ENCODE results near the gene UFD1.

Gene UFD1

DNA sequence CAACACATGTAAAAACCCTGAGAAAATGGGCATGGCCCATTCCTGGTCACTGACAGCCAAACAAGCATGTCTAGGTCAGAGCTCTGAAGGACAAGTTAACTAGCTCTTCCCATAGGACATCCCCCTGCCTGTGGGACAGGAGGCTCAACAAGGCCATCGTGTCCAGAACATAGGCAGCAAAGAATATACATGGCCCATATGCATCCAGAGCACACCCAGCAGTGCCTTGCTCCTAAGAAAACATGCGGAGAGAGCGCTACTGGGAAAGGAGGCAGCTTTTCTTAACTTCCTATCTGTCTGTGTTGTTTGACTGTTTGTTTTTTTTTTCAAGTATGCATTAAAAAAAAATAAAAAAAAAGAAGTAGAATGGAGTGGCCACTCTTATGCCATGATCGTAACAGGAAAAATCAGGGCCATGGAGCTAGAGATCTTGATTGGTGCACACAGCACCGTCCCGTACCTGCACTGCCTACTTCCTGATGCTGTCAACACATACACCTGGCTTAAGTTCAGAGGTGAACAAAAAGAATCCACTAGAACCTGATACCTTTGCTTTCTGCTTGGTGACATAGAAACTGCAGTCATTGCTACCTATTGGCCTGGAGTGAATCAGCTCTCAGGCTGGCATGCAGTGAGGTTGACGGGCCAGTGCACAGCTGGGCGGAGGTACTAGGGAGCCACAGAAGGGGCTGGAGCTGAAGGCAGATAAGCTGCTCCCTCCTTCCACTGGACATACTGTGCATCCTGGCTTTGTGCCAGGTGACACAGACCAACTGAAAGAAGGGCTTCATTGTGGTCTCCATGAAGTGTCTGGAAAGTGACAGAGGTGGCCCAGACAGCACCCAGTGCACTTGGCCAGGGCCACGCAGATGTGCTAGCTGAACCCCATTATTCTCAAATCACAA, 11.9 kb downstream of the UFD1 start:
- DNase-seq, result no peak

DNA sequence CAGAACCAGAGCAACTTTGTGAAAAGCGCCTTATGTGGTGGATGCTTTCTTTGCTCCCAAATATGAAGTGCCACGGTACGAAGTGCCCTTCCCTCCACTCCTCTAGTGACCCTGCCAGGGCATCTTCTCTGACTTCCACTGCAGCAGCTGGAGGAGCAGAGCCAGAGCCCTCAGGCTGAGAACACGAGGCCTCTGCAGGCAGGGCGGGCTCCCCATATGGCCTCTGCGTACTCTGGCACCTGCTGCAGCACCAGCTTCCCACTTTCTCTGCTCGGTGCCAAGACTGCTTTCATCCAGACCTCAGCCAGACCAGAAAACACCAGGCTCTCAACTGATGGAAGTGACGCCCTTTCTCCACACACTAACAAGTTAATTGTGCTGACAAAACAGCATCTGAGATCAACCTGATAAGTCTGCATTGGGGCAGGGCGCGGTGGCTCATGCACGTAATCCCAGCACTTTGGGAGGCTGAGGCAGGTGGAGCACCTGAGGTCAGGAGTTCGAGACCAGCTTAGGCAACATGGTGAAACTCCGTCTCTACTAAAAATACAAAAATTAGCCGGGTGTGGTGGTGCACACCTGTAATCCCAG, 12.8 kb downstream of the UFD1 start:
- no peak for DNase-seq

DNA sequence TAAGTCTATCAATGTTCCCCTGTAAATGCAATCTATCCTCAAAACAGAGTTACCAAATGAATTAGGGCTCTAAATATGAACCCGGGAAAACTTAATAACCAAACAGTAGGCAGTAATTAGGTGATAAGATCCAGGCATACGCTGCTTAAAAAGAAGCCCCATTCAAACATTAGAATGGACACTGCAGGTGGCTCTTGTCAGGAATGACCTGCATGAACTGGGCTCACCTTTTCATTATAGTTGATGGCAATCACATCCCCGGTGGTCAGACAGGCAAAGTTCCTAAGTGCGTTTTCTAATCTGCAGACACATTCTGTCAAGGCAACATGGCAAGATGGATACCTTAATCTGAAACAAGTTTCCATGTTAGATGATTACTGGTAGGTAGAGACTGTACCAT, 14.0 kb downstream of the UFD1 start:
- no peak for DNase-seq

DNA sequence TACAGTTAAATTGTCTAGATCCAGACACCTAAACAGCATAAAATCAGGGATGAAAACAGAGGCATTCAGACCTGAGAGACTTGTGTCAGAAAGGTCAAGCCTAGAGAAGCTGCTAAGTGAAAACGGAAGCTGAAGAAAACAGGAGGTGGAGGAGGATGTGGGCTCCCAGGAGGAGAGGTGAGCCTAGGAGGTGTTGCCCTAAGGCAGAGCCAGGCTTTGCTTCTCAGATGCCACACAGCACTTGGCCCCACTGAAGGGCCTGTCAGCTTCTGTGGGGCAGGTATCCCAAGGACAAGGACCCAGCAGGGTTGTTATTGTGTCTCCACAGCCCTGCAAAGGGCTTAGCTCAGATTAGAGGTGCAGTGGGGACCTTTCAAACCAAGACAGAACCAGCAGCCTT, 14.4 kb downstream of the UFD1 start:
- DNase-seq, result no peak

DNA sequence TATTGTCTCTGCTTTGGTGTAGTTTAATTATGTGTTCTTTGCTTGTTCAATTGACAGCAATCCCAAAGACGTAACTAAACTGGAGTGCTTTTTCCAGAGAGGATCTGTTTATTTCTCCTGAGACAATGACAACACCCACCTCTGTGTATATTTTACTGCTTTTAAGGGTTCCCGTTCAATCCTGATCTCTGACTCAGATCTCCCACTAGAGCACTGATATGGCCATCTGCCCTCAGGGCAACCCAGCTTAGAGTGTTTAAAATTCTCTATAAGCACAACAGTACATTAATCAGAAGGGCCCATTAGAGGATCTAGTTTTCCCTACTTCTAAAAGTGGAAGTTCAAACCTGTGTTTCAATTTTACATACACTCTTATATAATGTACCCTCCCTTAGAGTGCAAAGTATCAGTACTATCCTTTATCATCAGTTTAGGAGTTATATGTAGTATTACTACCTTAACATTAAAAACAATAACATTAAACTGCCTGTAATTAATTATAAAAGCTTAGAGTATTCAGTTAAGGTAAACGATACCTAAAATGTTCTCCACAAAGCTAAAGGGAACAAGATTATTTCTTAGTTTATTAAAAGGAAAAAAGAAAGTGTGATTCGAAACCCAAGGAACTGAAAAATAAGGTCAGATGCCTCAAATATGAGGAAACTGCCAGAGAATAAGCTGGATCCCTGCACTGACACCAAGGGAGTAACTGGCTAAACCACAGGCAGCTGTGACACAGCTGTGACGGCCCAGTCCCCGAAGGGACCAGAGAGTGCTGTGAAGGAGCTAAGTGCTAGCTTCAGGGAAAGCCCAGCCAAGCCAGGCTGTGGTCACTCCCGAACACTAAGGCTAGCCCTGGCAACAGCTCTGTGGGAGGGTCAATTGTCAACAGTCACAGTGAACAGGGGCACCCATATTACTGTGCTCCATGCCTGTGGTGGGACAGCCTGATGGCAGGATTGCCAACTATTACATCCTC, 15.2 kb downstream of the UFD1 start:
- peak; percentile 20 for DNase-seq

DNA sequence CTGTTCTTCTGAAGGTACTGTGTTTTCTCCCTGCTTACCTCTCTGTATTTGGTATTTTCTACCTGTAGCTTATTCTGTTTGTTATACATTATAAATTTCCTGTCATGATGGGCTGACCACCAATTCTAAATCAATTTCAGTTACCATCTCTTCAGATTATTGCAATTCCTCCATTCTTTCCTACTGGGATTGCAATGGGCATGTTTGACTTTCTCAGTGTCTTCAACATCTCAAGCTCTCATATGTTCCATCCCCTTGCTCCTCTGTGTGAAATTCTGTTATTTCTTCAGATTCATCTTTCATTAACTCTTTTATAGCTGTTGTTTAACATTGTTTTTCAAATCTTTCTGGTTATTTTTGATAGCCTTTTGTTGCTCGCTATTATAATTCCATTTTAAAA, 16.0 kb downstream of the UFD1 start:
- no peak for DNase-seq

DNA sequence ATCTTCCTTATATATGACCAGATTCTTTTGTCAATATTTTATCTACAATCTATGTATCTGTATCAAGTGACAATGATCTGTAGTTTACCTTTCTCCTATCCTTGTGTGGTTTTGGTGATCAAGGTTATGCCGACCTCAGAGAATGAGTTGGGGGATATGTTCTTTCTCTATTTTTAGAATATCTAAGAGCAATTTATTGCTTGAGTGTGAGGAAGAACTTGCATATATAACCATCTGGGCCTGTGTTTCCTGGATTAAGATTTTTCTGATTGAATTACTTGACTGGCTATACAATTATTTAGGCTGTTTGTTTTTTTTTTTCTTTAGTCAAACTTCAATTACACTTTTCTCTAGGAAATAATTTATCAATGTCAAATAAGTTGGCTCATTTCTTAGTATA, 17.5 kb downstream of the UFD1 start:
- DNase-seq, result no peak

DNA sequence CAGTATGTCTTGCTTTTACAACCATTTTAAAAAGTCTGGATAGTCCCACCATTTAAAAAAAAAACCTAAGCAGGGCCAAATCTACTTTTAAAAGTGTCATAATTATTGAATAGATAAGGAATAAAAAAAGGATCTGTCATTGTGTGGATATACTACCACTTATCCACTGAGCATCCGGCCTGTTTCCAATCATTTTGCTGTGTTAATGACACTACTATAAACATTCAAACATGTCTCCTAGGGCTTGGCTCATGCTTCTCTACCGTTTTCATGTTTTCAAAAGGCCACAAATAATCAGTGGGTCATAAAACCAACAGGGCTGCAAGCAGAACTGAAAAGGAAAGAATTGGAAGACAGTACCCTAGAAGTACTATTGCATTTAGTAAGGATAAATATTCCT, 19.0 kb downstream of the UFD1 start:
- DNase-seq, result no peak

DNA sequence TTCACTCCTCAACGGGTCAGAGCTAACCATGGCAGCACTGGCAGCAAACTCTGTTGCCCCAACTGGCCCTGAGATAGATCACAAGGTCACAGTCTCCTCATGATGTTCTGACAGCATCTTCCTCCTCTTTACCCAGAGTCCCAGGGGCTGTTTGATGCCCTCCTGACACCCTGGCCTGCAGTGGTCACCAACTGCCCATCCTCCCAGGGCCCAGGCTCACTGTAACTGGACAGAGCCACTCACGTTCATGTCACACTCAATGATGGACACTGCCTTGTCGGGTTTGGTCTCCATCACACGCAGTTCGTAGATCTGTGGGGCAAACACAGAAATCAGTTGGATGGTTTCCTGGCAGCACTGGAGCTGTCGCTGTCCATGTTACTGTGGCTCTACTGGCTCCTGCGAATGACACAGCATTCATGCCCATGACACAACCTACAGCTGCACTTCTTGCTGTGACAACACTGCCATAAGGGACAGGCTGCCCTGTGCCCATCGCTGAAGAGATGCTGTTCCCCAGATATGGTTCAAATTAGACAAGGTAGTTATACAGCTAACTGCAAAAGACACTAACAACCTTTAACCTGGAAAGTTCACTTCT, 21.1 kb downstream of the UFD1 start:
- no peak for DNase-seq

DNA sequence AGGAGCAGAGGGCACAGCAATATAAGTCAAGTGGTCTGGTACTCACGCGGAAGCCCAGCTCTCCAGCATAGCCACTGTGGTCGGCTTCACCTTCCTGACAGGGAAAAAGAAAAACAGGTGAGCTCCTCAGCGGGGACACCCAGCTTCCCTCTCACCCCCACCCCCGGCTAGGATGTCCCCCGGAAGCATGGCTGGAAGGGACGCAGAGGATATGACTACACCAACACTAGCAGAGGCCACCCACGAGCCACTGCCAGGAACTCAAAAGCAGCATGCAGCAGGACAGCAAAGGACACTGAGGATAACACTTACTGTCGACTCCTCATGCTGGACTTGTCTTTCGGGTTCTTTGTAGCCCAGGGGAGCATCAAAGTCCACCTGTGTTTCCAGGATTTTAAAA, 22.5 kb downstream of the UFD1 start:
- DNase-seq, result no peak

DNA sequence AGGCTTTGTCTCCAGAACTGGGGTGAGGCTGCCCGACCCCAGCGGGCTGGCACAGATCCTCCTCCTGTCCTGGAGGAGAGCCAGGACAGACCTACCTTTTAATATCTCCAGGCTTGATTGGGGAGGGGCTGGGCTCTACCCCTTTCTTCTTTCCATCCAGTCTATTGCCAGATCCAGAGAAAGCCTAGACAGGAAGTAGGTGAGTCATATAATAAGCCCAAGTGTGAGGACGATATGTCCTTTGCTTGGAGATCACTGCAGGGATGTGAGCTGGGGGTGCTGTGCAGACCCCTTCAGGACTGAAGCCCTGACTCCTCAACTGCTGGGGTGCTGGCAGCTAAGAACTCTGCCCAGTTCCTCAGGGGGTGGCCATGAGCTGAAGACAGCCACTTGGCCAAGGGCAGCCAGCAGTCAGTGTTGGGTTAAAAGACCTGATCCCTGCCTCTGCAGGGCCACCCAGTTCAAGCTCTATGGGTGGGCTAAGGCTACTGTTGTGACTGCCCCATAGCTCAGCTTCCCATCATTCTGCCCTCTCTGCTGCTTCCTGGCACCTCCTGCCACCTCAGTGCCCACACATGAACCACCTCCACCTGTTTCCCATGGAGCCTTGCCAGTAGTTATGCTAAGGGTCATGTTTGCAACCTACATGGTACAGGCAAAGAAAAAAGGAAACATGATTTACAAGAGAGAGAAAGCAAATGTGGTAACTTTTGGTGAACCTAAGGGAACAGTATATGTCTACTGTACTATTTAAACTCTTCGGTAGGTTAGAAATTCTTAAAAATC, 23.2 kb downstream of the UFD1 start:
- no peak for DNase-seq

DNA sequence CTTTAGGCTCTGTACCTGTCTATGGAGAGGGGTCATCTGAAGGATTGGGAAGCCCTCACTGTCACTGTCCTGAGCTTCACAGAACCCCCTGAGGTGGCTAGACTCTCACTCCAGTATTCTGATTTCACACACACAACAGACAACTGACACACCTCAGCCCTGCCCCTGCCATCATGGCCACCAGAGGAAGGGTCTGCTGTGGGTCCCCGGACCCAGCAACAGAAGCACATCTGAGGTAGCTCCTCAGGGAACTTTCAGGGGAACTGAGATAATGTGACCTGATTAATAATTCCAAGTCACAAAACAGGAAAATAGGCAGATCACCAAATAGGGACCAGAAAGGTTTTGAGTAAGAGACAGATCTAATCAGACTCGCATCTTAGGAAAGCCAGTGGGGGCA, 24.0 kb downstream of the UFD1 start:
- DNase-seq, result no peak

DNA sequence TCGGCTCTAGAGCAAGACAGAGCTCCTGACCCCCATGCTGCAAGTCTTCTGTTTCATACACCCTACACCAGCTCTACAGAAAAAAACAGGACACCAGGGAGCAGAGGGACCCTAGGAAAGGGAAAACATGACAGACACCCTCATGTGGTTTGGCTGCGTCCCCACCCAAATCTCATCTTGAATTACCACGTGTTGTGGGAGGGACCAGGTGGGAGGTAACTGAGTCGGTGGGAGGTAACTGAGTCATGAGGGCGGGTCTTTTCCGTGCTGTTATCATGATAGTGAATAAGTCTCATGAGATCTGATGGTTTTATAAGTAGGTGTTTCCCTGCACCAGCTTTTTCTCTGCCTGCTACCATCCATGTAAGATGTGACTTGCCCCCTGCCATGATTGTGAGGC, 24.8 kb downstream of the UFD1 start:
- DNase-seq, result no peak

DNA sequence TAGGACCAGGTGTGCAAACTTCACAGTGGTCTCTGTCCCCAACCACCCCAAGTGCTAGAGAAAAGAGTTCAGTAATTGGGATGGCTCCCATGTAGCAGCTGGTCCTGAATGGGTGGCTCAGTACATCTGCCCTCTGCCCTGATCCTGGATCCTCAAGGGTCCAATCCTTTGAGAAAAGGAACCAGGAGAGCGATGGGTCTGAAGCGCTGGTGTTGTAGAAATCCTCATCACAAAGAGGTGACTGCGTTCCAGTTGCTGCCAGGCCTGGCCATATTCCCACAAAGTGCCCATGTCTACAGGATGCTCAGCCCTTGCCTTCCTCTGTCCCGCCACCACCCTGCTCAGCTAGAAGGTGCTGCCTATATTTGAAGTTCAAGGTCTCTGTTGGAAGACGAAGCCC, 25.3 kb downstream of the UFD1 start:
- no peak for DNase-seq

DNA sequence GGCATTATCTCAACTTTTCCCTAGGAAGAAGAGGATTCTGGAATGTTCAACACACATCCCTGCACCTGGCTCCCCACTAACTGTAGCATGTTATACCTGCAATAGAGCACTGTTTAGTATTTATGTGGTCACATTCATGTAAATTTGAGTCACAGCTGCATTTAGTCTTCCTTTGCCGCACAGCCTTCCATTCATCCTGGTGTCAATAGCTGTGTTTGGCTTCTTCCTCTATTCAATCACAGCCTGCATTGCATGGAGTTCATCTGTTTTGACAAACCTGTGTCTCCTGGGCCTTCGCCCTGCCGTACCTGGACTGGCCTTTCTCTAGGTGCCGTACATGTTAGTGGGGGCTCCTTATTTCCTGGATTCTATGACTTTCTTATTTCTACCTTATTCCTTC, 27.4 kb downstream of the UFD1 start:
- no peak for DNase-seq

DNA sequence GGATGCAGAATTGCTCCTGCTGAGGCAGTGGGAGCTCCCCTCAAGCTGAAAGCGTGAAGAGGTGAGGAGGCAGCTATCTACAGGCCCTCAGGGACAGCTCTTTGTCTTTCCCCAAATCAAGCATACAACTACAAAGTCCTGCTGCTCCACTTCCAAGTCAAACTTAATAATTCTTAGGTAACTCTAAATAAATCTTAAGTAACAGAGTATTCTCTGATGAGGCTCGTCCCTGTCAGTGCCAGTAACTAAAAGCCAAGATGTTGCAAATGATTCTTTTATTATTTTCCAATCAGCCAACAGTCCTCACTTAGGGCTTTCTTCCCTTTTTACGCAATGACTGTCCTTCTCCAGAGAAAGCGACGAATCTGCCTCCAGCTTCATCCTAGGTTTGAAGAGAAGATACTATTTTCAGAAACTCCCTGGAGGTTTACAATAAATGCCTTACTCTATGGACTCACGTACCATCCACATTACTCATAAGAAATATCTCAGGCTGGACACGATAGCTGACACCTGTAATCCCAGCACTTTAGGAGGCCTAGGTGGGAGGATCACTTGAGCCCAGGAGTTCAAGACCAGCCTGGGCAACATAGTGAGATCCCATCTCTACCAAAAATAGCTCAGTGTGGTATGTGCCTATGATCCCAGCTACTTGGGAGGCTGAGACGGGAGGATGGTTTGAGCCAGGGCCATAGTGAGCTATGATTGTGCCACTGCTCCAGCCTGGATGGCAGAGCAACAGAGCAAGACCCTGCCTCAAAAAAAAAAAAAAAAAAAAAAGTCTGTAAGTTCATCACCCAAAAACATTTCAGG, 28.4 kb downstream of the UFD1 start:
- no peak for DNase-seq

DNA sequence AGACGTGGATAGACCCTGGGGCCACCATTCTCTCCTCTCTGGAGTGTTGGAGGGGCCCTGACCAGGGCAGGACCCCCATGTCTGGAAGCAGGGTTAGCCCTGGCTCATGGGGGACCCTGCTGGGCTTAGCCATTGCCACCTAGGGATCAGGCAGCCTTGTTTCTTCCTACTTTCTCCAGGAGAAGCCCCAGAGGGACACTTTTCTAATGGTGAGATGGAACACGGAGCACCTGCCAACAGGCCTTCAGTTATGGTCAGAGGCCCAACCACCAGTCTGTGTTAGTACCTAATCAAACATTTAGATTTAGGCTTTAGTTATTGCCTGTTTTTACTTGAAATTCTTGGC, 29.6 kb downstream of the UFD1 start:
- no peak for DNase-seq

DNA sequence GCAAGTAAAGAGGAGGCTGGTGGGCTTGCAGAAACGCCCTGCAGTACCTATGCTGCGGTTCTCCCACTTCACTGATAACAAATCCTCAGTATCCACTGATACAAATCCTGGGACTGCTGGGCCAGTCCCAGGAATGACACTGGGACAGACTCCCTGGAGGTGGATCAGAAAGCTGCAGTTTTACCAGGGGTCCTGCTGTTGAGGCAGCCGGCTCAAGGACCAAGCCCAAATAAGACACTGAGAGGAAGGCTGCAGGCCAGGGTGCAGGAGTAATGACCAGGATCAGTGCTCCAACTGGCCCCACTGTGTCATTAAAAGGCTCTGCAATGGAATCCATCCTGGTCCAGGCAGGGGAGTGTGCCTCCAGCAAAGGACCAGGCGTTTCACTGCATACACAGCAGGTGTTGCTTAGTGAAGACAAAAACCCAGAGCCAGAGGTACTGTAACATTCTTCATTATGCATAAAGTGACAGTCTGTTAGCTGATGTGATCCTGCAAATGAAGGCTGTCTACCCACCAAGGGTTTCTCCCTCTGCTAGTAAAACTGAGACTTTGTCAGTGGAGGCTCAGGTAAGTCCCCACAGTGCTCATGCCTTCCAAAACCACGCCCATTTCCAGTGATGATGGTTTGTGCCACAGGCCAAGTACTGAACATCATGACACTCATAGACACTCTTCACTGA, 30.1 kb downstream of the UFD1 start:
- DNase-seq, result no peak

DNA sequence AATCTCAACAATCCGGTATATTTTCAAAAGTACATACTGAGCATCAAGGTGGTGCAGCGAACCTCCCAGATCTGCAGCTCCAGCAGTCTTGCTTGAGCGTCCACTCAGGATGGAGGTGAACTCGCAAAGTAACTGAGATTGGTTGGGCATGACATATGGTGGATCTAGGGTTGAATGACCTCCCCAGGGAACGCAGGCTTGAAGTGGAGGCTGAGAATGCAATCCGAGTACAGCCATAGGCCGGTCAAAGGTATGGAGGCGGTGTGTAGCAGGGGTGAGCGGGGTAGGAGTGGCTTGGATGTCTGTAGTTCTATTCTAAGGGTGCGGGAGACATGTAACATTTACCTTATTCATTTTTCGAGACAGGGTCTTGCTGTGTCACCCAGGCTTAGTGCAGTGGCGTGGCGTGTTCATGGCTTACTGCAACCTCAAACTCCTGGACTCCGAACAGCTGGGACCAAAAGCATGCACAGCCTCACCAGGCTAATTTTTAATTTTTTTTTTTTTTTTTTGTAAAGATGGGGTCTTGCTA, 30.9 kb downstream of the UFD1 start:
- DNase-seq, result no peak

DNA sequence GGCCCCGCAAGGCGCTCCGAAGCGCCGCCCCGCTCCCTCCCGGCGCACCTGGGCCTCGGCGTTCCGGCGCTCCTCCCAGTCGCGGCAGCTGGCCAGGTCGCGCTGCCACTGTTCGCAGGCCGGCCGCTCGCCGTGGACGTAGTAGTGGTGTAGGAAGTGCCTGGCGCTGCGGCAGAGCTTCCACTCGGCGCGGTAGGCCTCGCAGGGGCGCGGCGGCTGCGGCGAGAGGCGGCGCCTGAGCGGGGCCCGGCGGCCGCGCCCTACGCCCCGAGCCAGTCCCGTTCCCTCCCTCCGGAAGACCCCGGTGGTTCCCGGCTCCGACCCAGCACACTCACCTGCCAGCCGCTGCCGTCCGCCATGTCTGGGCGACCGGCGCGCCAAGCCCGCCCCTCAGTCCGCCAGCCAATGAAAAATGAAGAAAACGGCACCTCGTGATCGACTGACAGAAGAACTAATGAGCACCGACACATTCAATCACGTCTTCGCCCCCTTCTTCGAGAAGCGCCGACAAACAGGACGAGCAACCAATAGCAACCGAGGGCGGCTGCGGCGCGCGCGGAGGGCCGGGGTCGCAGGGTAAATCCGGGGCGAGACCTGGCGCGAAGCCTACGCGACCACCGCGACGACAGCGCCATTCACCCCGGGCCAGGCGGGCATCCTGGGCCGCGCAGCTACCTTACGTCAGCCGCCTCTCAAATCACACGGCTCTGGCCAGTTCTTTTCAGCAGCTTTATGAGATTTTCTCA, 31.5 kb downstream of the UFD1 start, which contains the start of gene C22orf39:
TSS of gene C22orf39 (minus strand) at position 382 of the 746 bp plus-strand sequence. CDS start at position 359, 23 bp downstream.
- peak; percentile 96 for DNase-seq
